ENCODE results near the gene GGT5.
"Not testable (repeated sequence)": the region's sequence is repeated elsewhere in the genome, so short reads cannot be mapped to it uniquely, and the experiment has no call there.

Gene GGT5

DNA sequence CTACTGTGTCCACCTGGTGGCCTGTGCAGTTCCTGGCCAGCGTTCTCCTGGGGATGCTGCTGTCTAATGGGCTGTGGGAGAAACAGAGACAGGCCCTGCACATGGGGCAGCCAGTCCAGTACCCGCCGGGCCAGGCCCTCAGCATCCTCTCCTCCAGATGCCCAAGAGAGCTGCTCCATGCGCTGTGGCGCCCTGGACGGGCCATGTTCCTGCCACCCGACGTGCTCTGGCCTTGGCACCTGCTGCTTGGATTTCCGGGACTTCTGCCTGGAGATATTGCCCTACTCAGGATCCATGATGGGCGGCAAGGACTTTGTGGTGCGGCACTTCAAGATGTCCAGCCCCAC lies 62.0 kb downstream of the GGT5 start:
- not testable (repeated sequence) for DNase-seq (ENCODE audit: low read depth)

DNA sequence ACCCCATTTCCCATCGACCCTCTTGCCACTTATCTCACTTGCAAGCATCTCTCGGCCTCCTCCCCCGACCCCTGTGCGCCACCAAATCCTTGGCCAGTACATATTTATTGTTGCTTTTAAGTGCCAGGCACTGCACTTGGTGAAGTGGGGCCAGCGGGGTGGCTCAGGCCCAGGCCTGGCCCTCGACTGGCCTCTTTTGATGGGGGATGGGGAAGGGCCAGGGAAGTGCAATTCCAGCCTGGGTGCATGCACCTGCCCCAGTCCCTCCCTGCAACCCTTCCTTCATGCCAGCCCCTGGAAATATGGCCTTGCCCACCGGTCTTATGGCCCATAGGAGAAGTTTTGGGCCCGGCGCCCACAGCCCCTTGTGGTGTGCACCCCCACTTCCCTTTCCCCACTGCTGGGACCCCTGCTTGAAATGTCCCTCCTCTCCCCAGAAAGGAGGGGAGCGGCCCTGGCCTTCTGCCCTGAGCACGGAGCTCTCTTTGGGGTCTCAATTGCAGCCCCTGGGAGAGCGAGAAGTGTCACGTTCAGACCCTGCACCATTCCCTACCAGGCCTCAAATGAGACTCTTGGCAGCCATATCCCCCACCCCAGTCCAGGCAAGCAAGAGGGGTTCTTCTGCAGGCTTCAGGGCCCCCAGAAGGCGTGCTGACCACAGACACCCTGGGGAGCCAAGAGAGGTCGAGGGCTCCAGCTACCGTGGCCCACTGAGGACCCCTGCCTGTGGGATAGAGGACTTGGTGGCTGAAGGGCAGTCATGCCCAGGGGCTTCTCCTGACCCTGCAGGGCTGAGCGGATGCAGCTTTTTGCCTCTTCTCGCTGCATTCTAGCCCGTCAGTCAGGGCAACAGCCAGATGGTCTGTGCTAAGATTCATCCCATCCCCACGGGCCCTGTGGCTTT lies 62.6 kb downstream of the GGT5 start:
- no peak for DNase-seq (ENCODE audit: low read depth)

DNA sequence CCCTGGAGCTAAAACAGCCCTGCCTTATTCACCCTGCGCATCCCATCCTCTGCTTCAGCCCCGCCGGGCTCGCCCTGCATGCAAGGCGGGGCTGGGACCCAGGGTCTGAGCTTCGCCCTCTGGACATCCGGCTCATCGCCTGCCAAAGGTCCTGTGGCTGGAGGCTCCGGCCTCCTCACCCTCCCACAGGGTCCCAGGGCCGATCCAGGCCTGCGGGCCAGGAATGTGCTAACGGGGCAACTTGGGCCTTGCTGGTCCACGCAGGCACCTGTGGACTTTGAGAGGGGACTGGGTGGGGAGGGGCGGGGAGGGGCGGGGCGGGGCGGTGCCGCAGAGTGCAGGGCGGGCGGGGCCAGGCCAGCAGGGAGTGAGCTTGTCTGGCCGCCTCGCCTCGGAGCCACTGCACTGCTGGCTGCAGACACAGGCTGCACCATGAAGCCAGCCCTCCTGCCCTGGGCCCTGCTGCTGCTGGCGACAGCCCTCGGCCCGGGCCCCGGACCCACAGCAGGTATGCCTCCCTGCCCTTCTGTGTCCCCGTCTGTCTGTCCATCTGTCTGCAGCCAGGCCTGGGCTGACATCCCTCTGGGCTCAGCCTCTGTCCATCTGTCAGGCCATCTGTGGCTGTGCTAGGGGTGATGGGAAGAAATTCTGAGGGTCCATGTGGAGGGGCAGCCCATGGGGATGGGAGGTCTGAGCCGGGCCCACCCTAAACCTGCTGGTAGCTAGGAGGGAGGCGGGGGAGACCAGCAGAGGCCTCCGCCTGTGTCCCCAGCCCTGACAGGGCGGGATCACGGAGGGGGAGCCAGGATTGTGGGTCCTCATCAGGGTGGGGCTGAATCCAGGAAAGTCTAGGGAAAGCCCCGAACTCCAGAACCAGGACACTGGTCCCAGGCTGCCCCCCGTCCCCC lies 63.5 kb downstream of the GGT5 start, which contains the start of gene SUSD2:
SUSD2 (plus strand) TSS at position 400 of the 908 bp plus-strand sequence; CDS start at position 433, 33 bp downstream.
- DNase-seq (ENCODE audit: low read depth) = no peak

DNA sequence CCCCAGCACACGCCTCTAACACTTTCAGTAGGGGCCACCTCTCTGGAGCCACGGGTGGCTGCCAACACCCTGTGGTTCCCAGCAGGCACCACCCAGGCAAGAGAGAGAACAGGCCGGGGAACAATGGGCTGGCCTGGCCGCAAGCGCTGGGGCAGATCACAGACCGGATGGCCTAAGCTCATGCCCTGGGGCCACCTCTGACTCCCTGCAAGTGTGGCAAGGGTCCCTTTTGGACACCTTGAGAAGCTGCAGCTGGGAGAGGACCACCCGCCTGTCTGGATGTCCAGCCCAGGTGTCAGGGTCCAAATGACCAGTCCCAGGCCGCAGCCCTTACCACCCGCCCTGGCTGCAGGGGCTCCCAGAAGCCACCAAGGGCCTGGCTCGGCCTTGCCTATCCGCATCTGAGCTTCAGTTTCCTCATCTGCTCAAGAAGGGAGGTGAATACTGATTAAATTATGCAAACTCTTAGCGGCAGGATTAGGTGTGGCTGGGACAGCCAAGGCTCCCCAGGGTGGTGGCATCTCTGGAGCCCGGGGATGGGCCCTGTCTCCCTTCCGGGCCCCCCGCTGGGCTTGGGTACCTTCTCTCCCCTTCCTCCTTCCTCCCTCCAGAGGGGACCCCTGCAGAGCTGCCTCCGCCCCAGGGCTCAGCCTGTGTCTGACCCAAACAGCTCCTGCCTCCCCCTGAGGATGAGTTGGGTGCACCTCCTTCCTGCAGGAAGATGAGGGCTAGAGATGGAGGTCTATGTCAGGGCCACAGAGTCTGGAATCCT lies 64.4 kb downstream of the GGT5 start:
- no peak for DNase-seq (ENCODE audit: low read depth)

DNA sequence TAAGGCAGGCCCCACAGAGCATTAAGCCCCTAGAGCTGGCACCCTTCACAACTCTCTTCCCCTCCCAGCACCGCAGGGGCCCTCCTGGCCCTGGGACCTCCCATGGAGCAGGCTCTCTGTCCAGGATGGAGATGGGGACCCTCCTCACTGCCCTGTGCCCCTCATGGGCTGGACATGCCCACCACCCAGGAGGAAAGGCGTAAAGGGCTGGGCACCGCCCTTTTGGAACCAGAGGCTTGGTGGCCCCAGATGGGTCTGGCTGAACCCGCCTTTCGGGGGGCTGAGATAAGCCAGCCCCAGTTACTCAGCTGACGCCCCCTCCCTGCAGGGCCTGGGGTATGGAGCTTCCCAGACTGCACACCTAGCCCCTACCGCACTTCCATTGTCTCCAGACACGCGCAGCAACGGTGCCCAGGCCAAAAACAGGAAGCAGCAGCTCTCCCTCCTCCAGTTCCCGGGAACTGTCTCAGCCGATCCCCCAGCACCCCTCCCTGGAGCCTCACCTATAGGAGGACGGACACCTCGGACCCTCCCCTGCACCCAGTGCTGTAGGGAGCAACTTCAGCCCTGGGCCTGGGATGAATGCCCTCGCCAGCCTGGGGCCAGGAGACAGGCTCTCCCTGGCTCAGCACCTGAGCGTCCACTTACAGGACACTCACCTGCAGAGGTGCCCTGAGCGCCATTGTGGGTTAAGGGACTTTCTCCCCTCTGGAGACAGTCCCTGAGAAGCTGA lies 65.2 kb downstream of the GGT5 start:
- DNase-seq (ENCODE audit: low read depth) = no peak

DNA sequence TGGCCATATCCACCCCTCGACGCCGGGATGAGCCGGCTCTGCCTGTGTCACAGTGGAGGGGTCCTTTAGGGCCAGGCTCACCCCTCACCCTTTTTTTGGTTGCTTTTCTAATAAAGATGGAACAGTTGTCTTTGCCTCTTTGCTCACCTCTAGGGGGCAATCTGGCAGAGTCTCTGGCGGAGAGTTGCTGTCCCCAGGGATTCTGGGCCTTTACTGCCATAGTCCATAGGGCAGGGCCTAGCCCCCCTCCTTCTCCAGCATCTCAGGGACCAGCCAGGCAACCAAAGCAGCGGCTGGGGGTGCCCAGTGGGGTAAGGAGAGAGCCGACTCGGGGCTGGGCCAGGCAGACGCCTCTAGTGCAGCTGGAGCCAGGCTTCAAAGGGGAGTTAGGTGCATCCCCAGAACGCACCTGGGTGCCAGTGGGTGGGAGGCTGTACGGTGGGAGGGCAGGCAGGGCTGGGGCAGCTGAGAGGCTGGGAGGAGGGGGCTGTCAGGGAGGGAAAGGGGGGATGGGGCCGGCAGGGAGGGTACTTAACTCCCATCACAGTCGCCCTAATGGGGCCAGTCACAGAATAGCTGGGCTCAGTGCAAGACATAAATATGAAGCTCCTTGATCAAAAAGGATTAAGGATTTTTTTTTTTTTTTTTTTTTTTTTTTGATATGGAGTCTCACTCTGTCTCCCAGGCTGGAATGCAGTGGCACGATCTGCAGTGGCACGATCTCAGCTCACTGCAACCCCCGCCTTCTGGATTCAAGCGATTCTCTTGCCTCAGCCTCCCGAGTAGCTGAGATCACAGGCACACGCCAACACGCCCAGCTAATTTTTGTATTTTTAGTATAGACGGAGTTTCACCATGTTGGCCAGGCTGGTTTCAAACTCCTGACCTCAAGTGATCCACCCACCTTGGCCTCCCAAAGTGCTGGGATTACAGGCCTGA lies 66.1 kb downstream of the GGT5 start:
- no peak for DNase-seq (ENCODE audit: low read depth)

DNA sequence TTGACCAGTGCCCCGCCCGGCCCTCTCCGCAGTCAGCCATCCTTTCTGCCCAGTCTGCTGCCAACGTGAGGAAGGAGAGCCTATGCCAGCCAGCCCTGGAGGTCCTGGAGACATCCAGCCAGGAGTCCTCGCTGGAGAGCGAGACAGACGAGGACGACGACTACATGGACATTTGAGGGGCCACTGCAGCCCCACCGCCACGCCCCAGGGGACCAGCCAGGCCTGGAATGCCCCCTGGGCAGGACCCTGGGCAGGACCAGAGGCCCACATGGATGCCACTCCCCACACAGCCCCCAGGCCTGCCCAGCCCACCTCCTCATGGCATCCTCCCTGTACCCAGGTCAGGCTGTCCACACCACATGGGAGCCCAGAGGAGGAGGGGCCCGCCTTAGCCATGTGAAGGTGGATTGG lies 66.9 kb downstream of the GGT5 start:
- no peak for DNase-seq (ENCODE audit: low read depth)

DNA sequence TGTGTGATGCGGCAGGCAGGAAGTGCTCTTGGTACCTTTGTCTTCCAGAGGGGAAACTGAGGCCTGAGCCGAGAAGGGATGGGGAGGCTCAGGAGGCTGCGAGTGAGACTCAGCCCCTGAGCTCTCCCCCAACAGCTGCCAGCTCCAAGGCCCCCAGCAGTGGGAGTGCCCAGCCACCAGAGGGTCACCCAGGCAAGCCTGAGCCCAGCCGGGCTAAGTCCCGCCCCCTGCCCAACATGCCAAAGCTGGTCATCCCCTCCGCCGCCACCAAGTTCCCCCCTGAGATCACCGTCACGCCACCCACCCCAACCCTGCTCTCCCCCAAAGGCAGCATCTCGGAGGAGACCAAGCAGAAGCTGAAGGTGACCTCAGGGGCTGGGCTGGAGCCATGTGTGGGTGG lies 67.4 kb downstream of the GGT5 start:
- no peak for DNase-seq (ENCODE audit: low read depth)

DNA sequence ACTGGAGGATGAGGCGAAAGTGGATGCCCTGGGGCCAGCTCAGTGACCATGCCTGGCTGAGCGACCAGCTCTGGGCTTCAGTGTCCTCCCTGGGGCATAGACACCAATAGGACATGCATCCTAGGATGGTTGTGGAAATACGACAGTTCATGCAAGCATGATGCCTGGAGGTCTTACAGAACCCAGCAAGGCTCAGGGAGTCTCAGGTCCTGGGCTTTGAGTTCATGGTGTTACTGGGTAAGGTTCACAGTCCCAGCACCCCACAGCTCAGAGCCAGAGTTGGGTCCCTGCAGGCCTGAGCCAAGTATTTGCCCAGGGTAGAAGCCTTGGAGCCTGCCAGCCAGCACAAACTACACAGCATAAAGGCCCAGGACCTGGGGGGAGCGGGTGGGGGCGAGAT lies 67.8 kb downstream of the GGT5 start:
- DNase-seq (ENCODE audit: low read depth) = no peak

DNA sequence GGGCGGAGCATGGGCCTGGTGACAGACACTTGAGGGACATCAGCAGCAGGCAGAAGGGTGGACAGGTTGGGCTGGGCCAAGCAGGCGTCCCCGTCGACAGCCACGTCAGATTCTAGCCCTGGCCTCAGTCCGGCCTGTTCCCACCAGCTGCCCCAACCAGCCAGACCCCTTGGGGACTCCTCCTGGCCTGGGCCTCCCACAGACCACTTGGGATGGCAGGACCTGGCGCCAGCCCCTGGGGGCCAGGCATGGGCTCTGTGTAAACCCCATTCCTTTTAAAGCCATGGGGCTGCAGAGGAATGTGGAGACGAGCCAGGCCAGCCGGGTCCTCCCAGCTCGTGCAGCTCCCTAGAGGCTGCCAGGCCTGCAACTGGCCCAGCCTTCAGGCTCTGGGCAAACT lies 68.3 kb downstream of the GGT5 start:
- DNase-seq (ENCODE audit: low read depth) = no peak

DNA sequence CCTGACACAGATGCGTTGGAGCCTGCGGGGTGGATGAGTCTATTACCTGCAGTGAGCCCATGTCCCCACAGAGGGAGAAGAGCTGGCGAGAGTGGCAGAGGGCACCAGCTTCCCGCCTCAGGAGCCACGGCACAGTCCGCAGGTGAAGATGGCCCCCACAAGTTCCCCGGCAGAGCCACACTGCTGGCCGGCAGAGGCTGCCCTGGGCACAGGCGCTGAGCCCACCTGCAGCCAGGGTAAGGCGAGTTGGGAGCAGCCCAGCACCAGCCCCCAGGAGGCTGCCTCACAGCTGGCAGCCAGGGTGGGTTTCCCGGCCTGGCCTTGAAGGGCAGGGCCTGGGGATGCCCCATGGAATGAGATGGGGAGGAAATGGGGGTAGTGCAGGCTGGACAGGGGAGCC lies 68.8 kb downstream of the GGT5 start:
- DNase-seq (ENCODE audit: low read depth) = no peak

DNA sequence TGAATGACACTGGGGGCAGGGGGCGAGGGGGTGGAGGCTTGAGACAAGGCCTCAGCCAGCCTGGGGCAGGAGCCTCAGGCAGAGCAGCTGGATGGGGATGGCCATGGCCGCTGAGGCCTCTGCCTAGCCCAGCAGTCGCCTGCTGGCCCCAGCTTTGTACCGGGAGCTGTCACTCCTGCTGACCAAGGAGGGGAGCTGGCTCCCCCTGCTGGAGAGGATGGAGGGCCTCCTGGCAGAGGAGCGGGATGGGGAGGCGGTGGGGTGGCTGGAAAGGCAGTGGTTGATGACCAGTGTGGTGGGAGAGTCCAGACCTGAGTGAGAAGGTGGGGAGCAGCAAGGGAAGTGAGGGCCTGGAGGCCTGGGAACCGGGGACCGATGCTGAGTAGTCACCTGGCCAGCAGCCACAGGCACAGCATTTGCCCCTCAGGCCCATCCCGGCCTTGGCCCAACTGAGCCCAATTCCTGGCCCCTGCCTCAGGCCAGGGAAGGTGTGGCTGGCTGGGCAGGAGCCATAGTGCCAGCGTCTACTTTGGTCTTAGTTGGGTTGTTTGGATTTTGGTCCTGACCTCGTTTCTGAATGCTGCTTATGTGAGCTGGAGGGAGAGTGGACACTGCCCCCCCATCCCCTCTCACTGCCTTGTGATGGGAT lies 69.6 kb downstream of the GGT5 start:
- DNase-seq (ENCODE audit: low read depth) = peak; percentile 33

DNA sequence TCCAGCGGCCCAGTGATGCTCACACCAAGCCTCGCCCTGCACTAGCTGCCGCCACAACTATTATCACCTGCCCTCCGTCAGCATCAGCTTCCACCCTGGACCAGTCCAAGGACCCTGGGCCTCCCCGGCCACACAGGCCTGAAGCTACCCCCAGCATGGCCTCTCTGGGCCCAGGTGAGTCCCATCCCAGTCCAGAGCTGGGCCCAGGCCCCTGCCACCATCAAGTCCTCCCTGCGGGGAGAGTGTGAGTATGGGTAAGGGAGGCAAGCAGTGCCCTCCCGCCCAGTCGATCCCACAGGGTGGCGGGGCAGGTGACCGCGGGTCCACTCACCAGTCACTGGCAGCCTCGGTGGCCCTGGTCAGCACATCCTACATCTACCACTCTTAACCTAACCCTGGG lies 73.1 kb downstream of the GGT5 start:
- DNase-seq (ENCODE audit: low read depth) = no peak

DNA sequence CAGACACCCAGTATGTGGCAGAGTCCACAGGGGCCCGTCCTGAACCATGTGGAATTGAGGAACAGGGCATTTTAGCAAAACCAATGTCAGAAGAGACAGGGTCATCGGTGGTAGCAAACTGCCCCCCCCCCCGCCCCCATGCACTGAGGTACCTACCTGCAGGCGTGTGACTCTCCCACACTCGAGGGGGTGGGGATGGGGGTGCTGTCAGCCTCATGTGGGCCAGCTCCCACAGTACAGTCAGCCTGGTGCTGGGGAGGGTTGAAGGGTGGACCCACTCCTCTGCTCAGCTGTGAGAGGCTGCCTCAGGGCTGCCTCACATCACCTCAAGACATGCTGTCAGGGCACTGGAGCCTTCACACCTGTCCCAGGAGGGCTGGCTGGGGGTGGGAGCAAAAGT lies 74.2 kb downstream of the GGT5 start:
- no peak for DNase-seq (ENCODE audit: low read depth)

DNA sequence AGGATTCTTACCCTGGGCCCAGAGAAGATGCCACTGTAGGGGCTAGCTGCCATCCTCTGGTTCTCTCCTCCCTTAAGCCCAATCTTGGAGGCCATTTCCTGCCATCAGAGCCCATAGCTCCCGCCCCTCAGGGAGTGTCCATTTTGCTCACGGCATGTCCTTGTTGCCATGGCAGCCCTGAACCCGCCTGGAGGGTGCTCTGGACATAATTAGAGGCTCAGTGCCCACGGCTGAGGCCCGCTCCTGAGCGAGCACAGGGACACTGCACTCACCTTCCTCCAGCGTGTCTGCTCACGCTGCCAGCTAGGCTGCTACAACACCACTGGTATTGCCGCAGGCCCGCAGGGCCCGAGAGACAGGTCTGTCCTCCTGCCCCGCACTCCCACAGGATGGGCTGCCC lies 74.7 kb downstream of the GGT5 start:
- DNase-seq (ENCODE audit: low read depth) = no peak
